Esophagus squamous epithelium (tissue), 5 donors: ENCODE results near the gene BLOC1S5. TPM values are rescaled to one million over a fixed set of nuclear protein-coding genes. Genes with fewer than 3 reads are reported as not detected.

Experiments
- DNase-seq: peaks from one replicate; lab custom pipeline; 2025; lab: John Stamatoyannopoulos, UW
- H3K27ac ChIP-seq, 4 donors: fragments of 200-600 bp; sonication (generic); one replicate each; pipeline ENCODE4 v1.5.1; 2016 to 2019; ENCODE audit warnings: mild to moderate bottlenecking in 1 of 4
- H3K27me3 ChIP-seq, 4 donors: fragments of 200-600 bp; sonication (generic); 1 replicate in 3 of 4; 2 replicates in 1 of 4; pipeline versions ENCODE4 v1.5.1 to v1.6.0; 2017 to 2021; ENCODE audit warnings: antibody characterized with exemption in 1 of 4
- H3K36me3 ChIP-seq, 3 donors: fragments of 200-600 bp; sonication (generic); one replicate each; pipeline ENCODE4 v1.5.1; 2016 to 2019
- H3K4me1 ChIP-seq, 3 donors: fragments of 200-600 bp; sonication (generic); one replicate each; pipeline ENCODE4 v1.5.1; 2017 to 2019
- H3K4me3 ChIP-seq, 4 donors: fragments of 200-600 bp; sonication (generic); 1 replicate in 3 of 4; 2 replicates in 1 of 4; pipeline ENCODE4 v1.5.1; 2016 to 2019; ENCODE audit warnings: mild to moderate bottlenecking in 2 of 4, moderate library complexity in 1 of 4
- H3K9me3 ChIP-seq, 3 donors: fragments of 200-600 bp; sonication (generic); one replicate each; pipeline ENCODE4 v1.5.1; 2016 to 2019
- POLR2A ChIP-seq, 4 donors: fragments of 450-650 bp; IDR thresholded peaks; one replicate each; pipeline ENCODE4 v1.6.1; 2017; ENCODE audit warnings: antibody characterized with exemption in 4 of 4, mild to moderate bottlenecking in 4 of 4, moderate library complexity in 3 of 4
- WGBS, 2 donors: methylation state at CpG; one replicate each; pipeline ENCODE4 v1.1.5; 2018; 5-methylcytosine and 5-hydroxymethylcytosine counted together
- intact Hi-C: fragments of 100-400 bp; cut with DNase I; formaldehyde crosslinking; loops from one replicate; pipeline ENCODE4 v1.15.0; 2022
- total RNA-seq, 4 donors: library from RNA; depleted of rRNA; stranded (reverse); fragments of >200 nt; gene quantifications; one replicate each; pipeline ENCODE4 v1.1.0, GENCODE V29; 2016
- TF ChIP-seq, protein P1 (sequence below), 6 experiments: fragments of 450-650 bp in 4 of 6; fragments of 200-600 bp in 2 of 6; sonication (generic) in 2 of 6; IDR thresholded peaks; one replicate each; pipeline ENCODE4 v1.5.1; 2016 to 2019; ENCODE audit warnings: antibody characterized with exemption in 6 of 6, mild to moderate bottlenecking in 4 of 6, moderate library complexity in 4 of 6
- donor health status: DM: yes; HTN: yes; CAD: no.

The BLOC1S5 gene
- total RNA-seq, 4 donors from 2014 or later = 4.1 to 12.4 (median 9.0) TPM

DNA sequence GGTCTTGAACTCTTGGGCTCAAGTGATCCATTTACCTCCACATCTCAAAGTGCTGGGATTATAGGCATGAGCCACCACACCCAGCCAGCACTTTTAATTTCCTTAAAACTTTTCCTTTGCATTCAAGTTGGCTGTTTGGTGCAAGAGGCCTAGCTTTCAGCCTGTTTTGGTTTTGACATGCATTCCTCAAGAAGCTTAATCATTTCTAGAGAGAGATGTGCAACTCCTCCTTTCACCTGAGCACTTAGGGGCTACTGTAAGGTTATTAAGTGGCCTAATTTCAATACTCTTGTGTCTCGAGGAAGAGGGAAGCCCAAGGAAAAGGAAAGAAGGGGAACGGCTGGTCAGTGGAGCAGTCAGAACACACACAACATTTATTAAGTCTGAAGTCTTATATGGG lies 13.8 kb upstream of the BLOC1S5 start:
- intact Hi-C loops = no loop called here

DNA sequence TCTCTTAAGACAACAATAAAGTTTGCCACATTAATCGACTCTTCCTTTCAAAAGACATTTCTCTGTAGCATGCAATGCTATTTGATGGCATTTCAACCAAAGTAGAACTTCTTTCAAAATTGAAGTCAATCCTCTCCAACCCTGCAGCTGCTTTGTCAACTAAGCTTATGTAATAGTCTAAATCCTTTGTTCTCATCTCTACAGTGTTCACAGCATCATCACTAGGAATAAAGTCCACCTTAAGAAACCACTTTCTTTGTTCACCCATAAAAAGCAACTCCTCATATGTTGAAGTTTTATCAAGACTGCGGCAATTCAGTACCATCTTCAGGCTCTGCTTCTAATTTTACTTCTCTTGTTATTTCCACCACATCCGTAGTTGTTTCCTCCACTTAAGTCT lies 11.5 kb upstream of the BLOC1S5 start:
- WGBS, 2 donors = 65 to 80% methylated on average over 3 of the region's 3 CpGs
- no peak overlapping the region for H3K27ac ChIP-seq
- no peaks in the 10 kb centered on the region for H3K9me3 ChIP-seq
- H3K36me3 ChIP-seq = peaks cover 0 to 11% (median 0%) of the 10 kb centered on the region in 3 donors
- intact Hi-C loops = no loop called here
- no peaks in the 10 kb centered on the region for H3K27me3 ChIP-seq
- no peak for DNase-seq
- TF ChIP-seq, protein P1, sequence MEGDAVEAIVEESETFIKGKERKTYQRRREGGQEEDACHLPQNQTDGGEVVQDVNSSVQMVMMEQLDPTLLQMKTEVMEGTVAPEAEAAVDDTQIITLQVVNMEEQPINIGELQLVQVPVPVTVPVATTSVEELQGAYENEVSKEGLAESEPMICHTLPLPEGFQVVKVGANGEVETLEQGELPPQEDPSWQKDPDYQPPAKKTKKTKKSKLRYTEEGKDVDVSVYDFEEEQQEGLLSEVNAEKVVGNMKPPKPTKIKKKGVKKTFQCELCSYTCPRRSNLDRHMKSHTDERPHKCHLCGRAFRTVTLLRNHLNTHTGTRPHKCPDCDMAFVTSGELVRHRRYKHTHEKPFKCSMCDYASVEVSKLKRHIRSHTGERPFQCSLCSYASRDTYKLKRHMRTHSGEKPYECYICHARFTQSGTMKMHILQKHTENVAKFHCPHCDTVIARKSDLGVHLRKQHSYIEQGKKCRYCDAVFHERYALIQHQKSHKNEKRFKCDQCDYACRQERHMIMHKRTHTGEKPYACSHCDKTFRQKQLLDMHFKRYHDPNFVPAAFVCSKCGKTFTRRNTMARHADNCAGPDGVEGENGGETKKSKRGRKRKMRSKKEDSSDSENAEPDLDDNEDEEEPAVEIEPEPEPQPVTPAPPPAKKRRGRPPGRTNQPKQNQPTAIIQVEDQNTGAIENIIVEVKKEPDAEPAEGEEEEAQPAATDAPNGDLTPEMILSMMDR (IDR thresholded peaks at IDR 0.05) = no peak
- TF ChIP-seq POLR2A (IDR thresholded peaks at IDR 0.05) = no peak
- H3K4me3 ChIP-seq = no peak overlapping the region
- H3K4me1 ChIP-seq = peaks cover 0 to 12% (median 0%) of the 10 kb centered on the region in 3 donors

More for the DNA sequence above, 13.8 kb upstream of the BLOC1S5 start:
- H3K4me3 ChIP-seq = no peak overlapping the region
- DNase-seq = no peak
- H3K27ac ChIP-seq = no peak overlapping the region
- TF ChIP-seq, protein P1 (IDR thresholded peaks at IDR 0.05) = no peak
- no peak for TF ChIP-seq POLR2A (IDR thresholded peaks at IDR 0.05)
- no peaks in the 10 kb centered on the region for H3K27me3 ChIP-seq
- WGBS, 2 donors = 88 to 89% methylated on average over 1 to 2 of the region's 2 CpGs
- H3K36me3 ChIP-seq = peaks cover 0 to 12% (median 0%) of the 10 kb centered on the region in 3 donors
- H3K9me3 ChIP-seq = no peaks in the 10 kb centered on the region
- H3K4me1 ChIP-seq = peaks cover 0 to 24% (median 0%) of the 10 kb centered on the region in 3 donors

DNA sequence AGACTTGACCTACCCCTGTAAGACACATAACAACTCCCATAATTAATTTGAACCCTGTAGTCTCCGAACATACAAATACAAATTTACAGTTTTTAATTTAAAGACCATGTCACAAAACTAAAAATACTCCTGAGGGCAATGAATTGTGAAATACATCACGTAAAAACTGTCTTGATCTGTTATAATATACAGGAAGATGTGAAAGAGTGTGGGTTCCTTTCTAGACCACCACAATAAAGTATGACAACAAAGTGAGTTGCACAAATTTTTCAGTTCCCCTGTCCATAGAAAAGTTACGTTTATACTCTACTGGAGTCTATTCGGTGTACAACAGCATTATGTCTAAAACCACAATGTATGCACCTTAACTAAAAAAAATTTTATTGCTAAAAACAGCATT lies 11.0 kb upstream of the BLOC1S5 start:
- no peak overlapping the region for H3K4me3 ChIP-seq
- H3K27me3 ChIP-seq = no peaks in the 10 kb centered on the region
- intact Hi-C loops = no loop called here
- H3K36me3 ChIP-seq = peaks cover 0 to 8% (median 0%) of the 10 kb centered on the region in 3 donors
- H3K27ac ChIP-seq = no peak overlapping the region
- H3K4me1 ChIP-seq = peaks cover 0 to 6% (median 0%) of the 10 kb centered on the region in 3 donors
- 74 to 85% methylated on average over 4 of the region's 4 CpGs for WGBS, 2 donors
- no peak for DNase-seq
- H3K9me3 ChIP-seq = no peaks in the 10 kb centered on the region
- no peak for TF ChIP-seq POLR2A (IDR thresholded peaks at IDR 0.05)
- TF ChIP-seq, protein P1 (IDR thresholded peaks at IDR 0.05) = no peak

DNA sequence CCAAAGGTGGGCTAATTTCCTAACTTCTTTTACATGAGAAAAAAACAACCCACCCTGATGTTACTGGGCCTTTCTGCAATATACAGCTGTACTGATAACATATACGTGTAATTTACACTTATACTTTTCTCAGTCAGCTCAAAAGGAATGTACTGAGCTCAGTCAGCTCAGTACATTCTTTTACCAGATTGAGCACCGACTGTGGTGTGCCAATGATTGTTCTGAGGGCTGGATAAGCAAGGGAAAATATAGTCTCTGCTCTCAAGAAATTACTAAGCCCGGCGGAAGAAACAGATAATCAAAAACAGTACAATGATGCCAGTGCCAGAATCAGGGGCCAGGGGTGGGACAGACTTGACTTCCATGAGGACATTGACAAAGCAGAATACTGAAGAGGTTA lies 10.0 kb upstream of the BLOC1S5 start:
- no peaks in the 10 kb centered on the region for H3K27me3 ChIP-seq
- TF ChIP-seq, protein P1 (IDR thresholded peaks at IDR 0.05) = no peak
- no peak for TF ChIP-seq POLR2A (IDR thresholded peaks at IDR 0.05)
- H3K4me1 ChIP-seq = no peaks in the 10 kb centered on the region
- H3K36me3 ChIP-seq = peaks cover 0 to 8% (median 0%) of the 10 kb centered on the region in 3 donors
- H3K4me3 ChIP-seq = no peak overlapping the region
- DNase-seq = no peak
- 77 to 79% methylated on average over 4 of the region's 4 CpGs for WGBS, 2 donors
- no peak overlapping the region for H3K27ac ChIP-seq
- intact Hi-C loops = no loop called here
- H3K9me3 ChIP-seq = no peaks in the 10 kb centered on the region

DNA sequence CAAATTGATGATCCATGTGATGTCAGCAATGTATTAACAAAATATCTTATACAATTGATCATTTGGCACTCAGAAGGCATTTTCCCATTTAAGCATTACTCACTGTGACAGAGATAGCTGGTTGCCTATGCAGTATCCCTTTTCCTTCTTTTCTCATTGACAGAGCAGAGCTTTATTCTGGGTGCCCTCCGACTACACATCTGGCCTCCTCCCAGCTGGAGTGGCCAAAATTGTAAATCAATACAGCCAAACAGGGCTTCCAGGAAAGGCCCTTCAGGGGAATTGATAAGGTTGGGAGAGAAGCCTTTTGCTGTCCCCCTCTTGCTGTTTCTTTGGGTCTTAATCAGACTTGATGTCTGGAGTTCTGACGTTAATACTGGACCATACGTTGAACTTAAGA lies 9.6 kb upstream of the BLOC1S5 start:
- no peaks in the 10 kb centered on the region for H3K4me1 ChIP-seq
- H3K27me3 ChIP-seq = no peaks in the 10 kb centered on the region
- DNase-seq = no peak
- H3K9me3 ChIP-seq = no peaks in the 10 kb centered on the region
- 77 to 86% methylated on average over 3 of the region's 3 CpGs for WGBS, 2 donors
- intact Hi-C loops = no loop called here
- H3K27ac ChIP-seq = no peak overlapping the region
- TF ChIP-seq, protein P1 (IDR thresholded peaks at IDR 0.05) = no peak
- TF ChIP-seq POLR2A (IDR thresholded peaks at IDR 0.05) = no peak
- no peak overlapping the region for H3K4me3 ChIP-seq
- peaks cover 0 to 8% (median 0%) of the 10 kb centered on the region in 3 donors for H3K36me3 ChIP-seq
